ENCODE measurements around the gene SBK3. TPM values are rescaled to one million over a fixed set of nuclear protein-coding genes. Genes with fewer than 3 reads are reported as not detected.

Gene SBK3
- total and polyA plus RNA-seq, 4 donors, result 0.81 to 1.2 TPM; not detected in 2

- Histone ChIP-seq H3K4me1 (ENCODE audit: control insufficient read depth in 5 of 5, insufficient read depth in 5 of 5, low read length in 5 of 5) (peaks cover 0 to 6% (median 2%) of the 10 kb centered on the region in 5 donors), H3K27ac (ENCODE audit: low read depth in 1 of 2, low read length in 1 of 2) (no peak overlapping the region), H3K9ac (ENCODE audit: insufficient read depth in 1 of 2, low read length in 2 of 2) (no peak overlapping the region), H3K36me3 (ENCODE audit: control insufficient read depth in 4 of 4, insufficient read depth in 4 of 4, low read length in 4 of 4) (no peaks in the 10 kb centered on the region), H3K27me3 (ENCODE audit: control insufficient read depth in 3 of 3, insufficient read depth in 3 of 3, low read length in 2 of 3) (peaks cover 0 to 3% (median 0%) of the 10 kb centered on the region in 3 donors), H3K4me3 (no peak overlapping the region), H3K9me3 (ENCODE audit: control insufficient read depth in 4 of 4, insufficient read depth in 3 of 4, low read length in 3 of 4) (no peaks in the 10 kb centered on the region)
- TF ChIP-seq, protein P1, sequence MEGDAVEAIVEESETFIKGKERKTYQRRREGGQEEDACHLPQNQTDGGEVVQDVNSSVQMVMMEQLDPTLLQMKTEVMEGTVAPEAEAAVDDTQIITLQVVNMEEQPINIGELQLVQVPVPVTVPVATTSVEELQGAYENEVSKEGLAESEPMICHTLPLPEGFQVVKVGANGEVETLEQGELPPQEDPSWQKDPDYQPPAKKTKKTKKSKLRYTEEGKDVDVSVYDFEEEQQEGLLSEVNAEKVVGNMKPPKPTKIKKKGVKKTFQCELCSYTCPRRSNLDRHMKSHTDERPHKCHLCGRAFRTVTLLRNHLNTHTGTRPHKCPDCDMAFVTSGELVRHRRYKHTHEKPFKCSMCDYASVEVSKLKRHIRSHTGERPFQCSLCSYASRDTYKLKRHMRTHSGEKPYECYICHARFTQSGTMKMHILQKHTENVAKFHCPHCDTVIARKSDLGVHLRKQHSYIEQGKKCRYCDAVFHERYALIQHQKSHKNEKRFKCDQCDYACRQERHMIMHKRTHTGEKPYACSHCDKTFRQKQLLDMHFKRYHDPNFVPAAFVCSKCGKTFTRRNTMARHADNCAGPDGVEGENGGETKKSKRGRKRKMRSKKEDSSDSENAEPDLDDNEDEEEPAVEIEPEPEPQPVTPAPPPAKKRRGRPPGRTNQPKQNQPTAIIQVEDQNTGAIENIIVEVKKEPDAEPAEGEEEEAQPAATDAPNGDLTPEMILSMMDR (IDR thresholded peaks at IDR 0.05; ENCODE audit: control extremely low read depth, extremely low read depth), result no peak
- ATAC-seq (ENCODE audit: insufficient read depth, low FRiP score) (no peak), DNase-seq (no peak)
- 87 to 88% methylated on average over 10 of the region's 10 CpGs for WGBS, 2 donors
These were observed 25.7 kb downstream of the SBK3 start for GRCh38 chr19:55519451-55520311.

GRCh38 chr19:55516878-55517620 is 28.3 kb downstream of the SBK3 start:
- no peaks in the 10 kb centered on the region for H3K36me3 ChIP-seq (ENCODE audit: control insufficient read depth in 4 of 4, insufficient read depth in 4 of 4, low read length in 4 of 4)
- no peaks in the 10 kb centered on the region for H3K27me3 ChIP-seq (ENCODE audit: control insufficient read depth in 3 of 3, insufficient read depth in 3 of 3, low read length in 2 of 3)
- peak; percentile 98 for ATAC-seq (ENCODE audit: insufficient read depth, low FRiP score)
- H3K9ac ChIP-seq (ENCODE audit: insufficient read depth in 1 of 2, low read length in 2 of 2), result peak overlapping the region in 1 of 2 donors; percentile 55
- H3K4me3 ChIP-seq, result peak overlapping the region; percentile 48
- peaks cover 0 to 6% (median 1%) of the 10 kb centered on the region in 5 donors for H3K4me1 ChIP-seq (ENCODE audit: control insufficient read depth in 5 of 5, insufficient read depth in 5 of 5, low read length in 5 of 5)
- peak; percentile 91 to 94 (median 93) for DNase-seq
- H3K9me3 ChIP-seq (ENCODE audit: control insufficient read depth in 4 of 4, insufficient read depth in 3 of 4, low read length in 3 of 4), result no peaks in the 10 kb centered on the region
- H3K27ac ChIP-seq (ENCODE audit: low read depth in 1 of 2, low read length in 1 of 2), result peak overlapping the region; percentile 90 to 93
- TF ChIP-seq, protein P1 (IDR thresholded peaks at IDR 0.05; ENCODE audit: control extremely low read depth, extremely low read depth), result peak; percentile 87
- WGBS, 2 donors, result 9 to 10% methylated on average over 61 of the region's 61 CpGs

DNA sequence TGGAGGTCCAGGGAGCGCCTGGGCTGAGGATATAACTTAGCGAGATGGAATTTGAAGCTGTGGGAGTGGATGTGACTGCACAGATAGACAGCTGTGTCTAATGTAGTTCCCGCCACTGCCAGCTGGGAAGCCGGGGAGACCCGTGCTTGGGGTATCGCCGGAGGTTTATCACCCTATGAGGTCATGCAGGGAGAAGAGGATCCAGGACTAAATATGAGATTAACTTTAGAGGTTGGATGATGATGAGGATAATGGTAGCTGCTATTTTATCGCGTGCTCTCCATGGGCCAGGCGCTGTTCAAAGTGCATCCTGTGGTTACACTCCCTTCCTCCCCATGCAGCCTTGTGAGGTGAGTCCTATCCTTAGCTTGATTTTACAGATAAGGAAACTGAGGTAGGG is 37.2 kb downstream of the SBK3 start:
- no peak overlapping the region for H3K4me3 ChIP-seq
- no peak overlapping the region for H3K27ac ChIP-seq (ENCODE audit: low read depth in 1 of 2, low read length in 1 of 2)
- 68 to 71% methylated on average over 10 of the region's 10 CpGs for WGBS, 2 donors
- H3K9me3 ChIP-seq (ENCODE audit: control insufficient read depth in 4 of 4, insufficient read depth in 3 of 4, low read length in 3 of 4), result no peaks in the 10 kb centered on the region
- ATAC-seq (ENCODE audit: insufficient read depth, low FRiP score) (no peak), DNase-seq (no peak)
- no peaks in the 10 kb centered on the region for H3K27me3 ChIP-seq (ENCODE audit: control insufficient read depth in 3 of 3, insufficient read depth in 3 of 3, low read length in 2 of 3)
- TF ChIP-seq, protein P1 (IDR thresholded peaks at IDR 0.05; ENCODE audit: control extremely low read depth, extremely low read depth), result no peak
- H3K36me3 ChIP-seq (ENCODE audit: control insufficient read depth in 4 of 4, insufficient read depth in 4 of 4, low read length in 4 of 4), result peaks cover 0 to 2% (median 0%) of the 10 kb centered on the region in 4 donors
- no peaks in the 10 kb centered on the region for H3K4me1 ChIP-seq (ENCODE audit: control insufficient read depth in 5 of 5, insufficient read depth in 5 of 5, low read length in 5 of 5)
- no peak overlapping the region for H3K9ac ChIP-seq (ENCODE audit: insufficient read depth in 1 of 2, low read length in 2 of 2)
